OCI-LY1 (cell line): Measurements from ENCODE around the gene MAP1A.

Source experiments
- H2AFZ ChIP-seq: fragments of 200-600 bp; sonication (generic), shearing (Covaris generic); 2 replicates; pipeline ENCODE4 v1.6.0; 2014; ENCODE audit warnings: antibody characterized with exemption, mild to moderate bottlenecking, low read length
- H3F3A ChIP-seq: fragments of 200-600 bp; sonication (generic), shearing (Covaris generic); 2 replicates; pipeline ENCODE4 v1.6.0; 2014; ENCODE audit warnings: mild to moderate bottlenecking, antibody characterized with exemption, low read length, moderate library complexity; ENCODE audit not compliant: insufficient read depth
- H3K27ac ChIP-seq: fragments of 200-600 bp; sonication (generic); 2 replicates; pipeline ENCODE4 v1.5.1; 2014; ENCODE audit warnings: low read length, mixed run types, mild to moderate bottlenecking, low read depth; ENCODE audit not compliant: poor library complexity, severe bottlenecking
- H3K27me3 ChIP-seq: fragments of 200-600 bp; sonication (generic); 2 replicates; pipeline ENCODE4 v1.6.0; 2014; ENCODE audit warnings: antibody characterized with exemption, mild to moderate bottlenecking, low read length, moderate library complexity; ENCODE audit not compliant: insufficient read depth
- H3K36me3 ChIP-seq: fragments of 200-600 bp; sonication (generic); 2 replicates; pipeline ENCODE4 v1.6.1; 2014; ENCODE audit warnings: mild to moderate bottlenecking, antibody characterized with exemption, low read length, moderate library complexity, mixed read lengths; ENCODE audit not compliant: insufficient read depth
- H3K4me1 ChIP-seq: fragments of 200-600 bp; sonication (generic); 2 replicates; pipeline ENCODE4 v1.5.1; 2014; ENCODE audit warnings: mild to moderate bottlenecking, low read length, moderate library complexity; ENCODE audit not compliant: insufficient read depth, severe bottlenecking
- H3K4me2 ChIP-seq: fragments of 200-600 bp; sonication (generic), shearing (Covaris generic); 2 replicates; pipeline ENCODE4 v1.6.1; 2014; ENCODE audit warnings: low read length
- H3K4me3 ChIP-seq: fragments of 200-600 bp; sonication (generic); 2 replicates; pipeline ENCODE4 v1.5.1; 2014; ENCODE audit warnings: low read length, low read depth, mild to moderate bottlenecking, mixed read lengths; ENCODE audit not compliant: poor library complexity, severe bottlenecking
- H3K79me2 ChIP-seq: fragments of 200-600 bp; shearing (Covaris generic); 2 replicates; pipeline ENCODE4 v1.6.1; 2016; ENCODE audit warnings: mixed run types, low read length, mixed read lengths; ENCODE audit not compliant: insufficient read depth
- H3K9ac ChIP-seq: fragments of 200-600 bp; sonication (generic), shearing (Covaris generic); 2 replicates; pipeline ENCODE4 v1.6.1; 2014; ENCODE audit warnings: mild to moderate bottlenecking, low read length, mixed read lengths
- H3K9me2 ChIP-seq: fragments of 200-600 bp; sonication (generic), shearing (Covaris generic); 2 replicates; pipeline ENCODE4 v1.6.1; 2014; ENCODE audit warnings: low read depth, mild to moderate bottlenecking, low read length, mixed read lengths
- H3K9me3 ChIP-seq: fragments of 200-600 bp; shearing (Covaris generic); 2 replicates; pipeline ENCODE4 v1.6.1; 2014; ENCODE audit warnings: low read length, mixed read lengths
- H4K20me1 ChIP-seq: fragments of 200-600 bp; sonication (generic), shearing (Covaris generic); 2 replicates; pipeline ENCODE4 v1.6.0; 2016; ENCODE audit warnings: mild to moderate bottlenecking, low read length; ENCODE audit not compliant: insufficient read depth
- CTCF ChIP-seq: fragments of 200-600 bp; sonication (generic), shearing (Covaris generic); IDR thresholded peaks from 2 replicates; pipeline ENCODE4 v1.5.1; 2017; ENCODE audit warnings: mild to moderate bottlenecking, antibody characterized with exemption, low read length, moderate library complexity, mixed read lengths
- EZH2 ChIP-seq: fragments of 200-600 bp; sonication (generic), shearing (Covaris generic); IDR thresholded peaks from 2 replicates; pipeline ENCODE4 v1.8.0; 2017; ENCODE audit warnings: borderline replicate concordance, mixed run types, mild to moderate bottlenecking, antibody characterized with exemption, low read length, moderate library complexity, mixed read lengths

MAP1A gene

GRCh38 chr15:43523646-43524045, 6.2 kb downstream of the MAP1A start:
- H3K4me3 ChIP-seq: no peak overlapping the region
- H3K9me2 ChIP-seq: no peaks in the 10 kb centered on the region
- H3K27ac ChIP-seq: no peak overlapping the region
- H4K20me1 ChIP-seq: no peaks in the 10 kb centered on the region
- H3K4me1 ChIP-seq: peaks cover 10% of the 10 kb centered on the region
- TF ChIP-seq EZH2 (no peak), CTCF (no peak)
- H3F3A ChIP-seq: no peaks in the 10 kb centered on the region
- no peaks in the 10 kb centered on the region for H3K27me3 ChIP-seq
- H3K79me2 ChIP-seq: no peaks in the 10 kb centered on the region
- no peak overlapping the region for H2AFZ ChIP-seq
- peaks cover 16% of the 10 kb centered on the region; the same call in 1 of the 2 replicates for H3K36me3 ChIP-seq
- no peak overlapping the region for H3K9ac ChIP-seq
- H3K4me2 ChIP-seq: no peak overlapping the region
- no peaks in the 10 kb centered on the region for H3K9me3 ChIP-seq

- H3K27me3 ChIP-seq: no peaks in the 10 kb centered on the region
- TF ChIP-seq EZH2: no peak
- TF ChIP-seq CTCF: peak; percentile 26; the same call in 1 of the 2 replicates
- no peak overlapping the region for H3K27ac ChIP-seq
- no peak overlapping the region for H3K9ac ChIP-seq
- no peak overlapping the region for H2AFZ ChIP-seq
- no peaks in the 10 kb centered on the region for H4K20me1 ChIP-seq
- H3K4me1 ChIP-seq: peaks cover 3% of the 10 kb centered on the region
- no peaks in the 10 kb centered on the region for H3K9me2 ChIP-seq
- H3K9me3 ChIP-seq: no peaks in the 10 kb centered on the region
- no peak overlapping the region for H3K4me2 ChIP-seq
- no peak overlapping the region for H3K4me3 ChIP-seq
- no peaks in the 10 kb centered on the region for H3F3A ChIP-seq
- H3K36me3 ChIP-seq: peaks cover 16% of the 10 kb centered on the region; the same call in 1 of the 2 replicates
- H3K79me2 ChIP-seq: no peaks in the 10 kb centered on the region
These were observed 6.9 kb downstream of the MAP1A start for GRCh38 chr15:43524254-43524845.

- no peaks in the 10 kb centered on the region for H3K9me3 ChIP-seq
- H3K4me3 ChIP-seq: no peak overlapping the region
- H3K9me2 ChIP-seq: no peaks in the 10 kb centered on the region
- H3F3A ChIP-seq: no peaks in the 10 kb centered on the region
- no peak overlapping the region for H2AFZ ChIP-seq
- H3K27me3 ChIP-seq: no peaks in the 10 kb centered on the region
- peaks cover 16% of the 10 kb centered on the region; the same call in 1 of the 2 replicates for H3K36me3 ChIP-seq
- H3K27ac ChIP-seq: no peak overlapping the region
- H3K4me1 ChIP-seq: no peaks in the 10 kb centered on the region
- TF ChIP-seq EZH2 (no peak), CTCF (no peak)
- no peaks in the 10 kb centered on the region for H3K79me2 ChIP-seq
- no peaks in the 10 kb centered on the region for H4K20me1 ChIP-seq
- H3K9ac ChIP-seq: no peak overlapping the region
- no peak overlapping the region for H3K4me2 ChIP-seq
These were observed 7.7 kb downstream of the MAP1A start for GRCh38 chr15:43525131-43525530.
